DMS153 treated with DMSO at 0.1 percent for 48 hours (cell line): ENCODE data around the gene PRR5L.
"Not testable (repeated sequence)": the region's sequence is repeated elsewhere in the genome, so short reads cannot be mapped to it uniquely, and the experiment has no call there.

ENCODE experiments used
- DNase-seq: peaks from one replicate; lab custom pipeline; 2025; ENCODE audit not compliant: unreplicated experiment; lab: John Stamatoyannopoulos, UW

PRR5L gene

DNA sequence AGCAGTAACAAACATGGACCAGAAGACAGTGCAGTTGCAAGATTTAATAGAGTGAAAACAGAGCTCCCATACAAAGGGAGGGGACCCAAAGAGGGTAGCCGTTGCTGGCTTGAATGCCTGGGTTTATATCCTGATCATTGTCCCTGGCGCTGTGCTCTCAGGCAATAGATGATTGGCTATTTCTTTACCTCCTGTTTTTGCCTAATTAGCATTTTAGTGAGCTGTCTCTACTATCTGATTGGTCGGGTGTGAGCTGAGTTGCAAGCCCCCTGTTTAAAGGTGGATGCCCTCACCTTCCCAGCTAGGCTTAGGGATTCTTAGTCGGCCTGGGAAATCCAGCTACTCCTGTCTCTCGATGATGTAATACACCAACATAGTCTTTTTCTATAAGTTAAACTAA is 29.3 kb downstream of the PRR5L start:
- not testable (repeated sequence) for DNase-seq

DNA sequence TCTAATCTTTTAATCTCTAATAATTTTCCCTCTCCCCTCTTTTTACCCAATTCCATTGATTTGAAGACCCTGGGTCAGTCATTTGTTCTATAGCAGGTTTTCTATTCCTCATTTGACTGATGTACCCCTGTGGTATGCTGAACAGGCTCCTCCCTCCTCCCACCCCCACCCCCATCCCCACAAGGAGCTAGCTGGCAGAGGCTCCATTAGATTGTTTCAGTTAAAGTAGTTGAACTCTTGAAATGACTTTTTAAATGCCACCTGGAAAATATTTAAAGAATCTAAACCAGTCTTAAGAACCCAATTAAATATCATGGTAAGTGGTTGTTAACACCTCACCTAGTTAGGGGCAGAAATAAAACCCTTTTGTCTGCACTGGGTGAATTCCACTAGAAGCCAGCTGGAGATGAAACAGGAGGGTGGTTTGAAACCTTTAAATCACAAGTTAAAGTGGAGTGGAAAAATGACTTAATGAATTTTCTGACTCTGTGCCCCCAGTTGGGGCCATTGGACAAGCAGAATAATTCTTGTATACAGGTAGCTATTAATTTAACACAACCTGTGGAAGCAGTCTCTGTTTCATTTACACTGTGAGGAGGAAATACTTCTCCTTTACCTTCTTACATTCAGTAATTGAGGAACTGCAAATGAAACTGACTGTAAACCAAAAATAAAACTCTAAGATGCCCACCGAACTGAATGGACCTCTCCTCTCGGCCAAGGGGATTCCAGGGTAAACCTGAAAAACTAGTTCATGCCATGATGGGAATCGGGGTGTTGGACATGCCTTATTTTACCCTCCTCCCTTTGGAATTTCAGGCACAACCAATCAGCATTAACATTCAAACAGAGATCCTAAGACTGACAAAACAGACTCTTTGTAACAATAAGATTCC is 30.7 kb downstream of the PRR5L start:
- no peak for DNase-seq

DNA sequence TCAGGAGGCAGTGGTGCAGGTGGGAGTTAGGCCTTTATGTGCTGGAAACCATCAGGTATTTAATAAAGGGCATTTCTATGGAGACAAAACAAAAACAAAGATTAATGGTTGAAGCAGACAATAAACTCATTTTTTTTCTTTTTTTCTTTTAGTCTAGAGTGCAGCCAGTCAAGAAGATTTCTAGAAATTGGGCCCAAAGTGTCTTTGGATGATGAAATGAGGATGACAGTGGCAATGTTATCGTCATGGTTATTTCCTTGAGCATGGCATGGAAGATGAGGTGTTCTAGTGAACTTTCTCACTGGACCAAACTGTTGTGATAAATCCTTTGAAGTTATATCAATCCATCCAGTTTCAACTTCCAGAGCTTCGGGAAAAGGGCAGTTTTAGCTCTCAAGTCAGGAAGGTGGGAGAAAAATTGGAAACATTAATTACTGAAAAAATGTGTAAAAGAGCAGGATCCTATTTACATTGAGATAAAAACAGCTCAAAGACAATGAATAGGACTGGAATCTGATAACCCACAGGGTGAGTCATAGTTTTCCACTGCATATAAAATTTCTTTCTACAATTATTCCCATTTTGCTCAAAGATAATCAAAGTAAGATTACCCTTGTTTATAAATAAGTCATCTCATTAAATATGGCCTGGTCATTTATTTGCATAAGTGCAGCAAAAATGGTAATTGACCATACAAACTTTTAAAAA is 33.0 kb downstream of the PRR5L start:
- DNase-seq, result no peak

DNA sequence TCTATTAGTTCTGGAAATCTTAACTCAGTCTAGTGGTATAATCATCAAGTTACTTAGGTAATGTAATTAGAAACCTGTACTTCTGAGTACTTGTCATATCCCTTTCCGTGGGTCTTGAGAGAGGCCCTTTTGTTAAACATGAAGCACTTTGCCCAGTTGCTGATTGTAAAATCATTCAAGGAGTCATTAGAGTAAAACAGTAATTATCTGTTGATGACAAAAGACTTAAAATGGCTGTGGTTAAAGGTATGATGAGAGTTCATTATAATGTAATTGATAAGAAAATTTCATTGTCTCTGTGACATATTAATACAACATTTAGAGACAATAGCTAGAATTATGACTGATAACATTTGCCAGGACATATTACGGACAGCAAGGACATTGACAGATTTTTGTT is 34.3 kb downstream of the PRR5L start:
- no peak for DNase-seq

DNA sequence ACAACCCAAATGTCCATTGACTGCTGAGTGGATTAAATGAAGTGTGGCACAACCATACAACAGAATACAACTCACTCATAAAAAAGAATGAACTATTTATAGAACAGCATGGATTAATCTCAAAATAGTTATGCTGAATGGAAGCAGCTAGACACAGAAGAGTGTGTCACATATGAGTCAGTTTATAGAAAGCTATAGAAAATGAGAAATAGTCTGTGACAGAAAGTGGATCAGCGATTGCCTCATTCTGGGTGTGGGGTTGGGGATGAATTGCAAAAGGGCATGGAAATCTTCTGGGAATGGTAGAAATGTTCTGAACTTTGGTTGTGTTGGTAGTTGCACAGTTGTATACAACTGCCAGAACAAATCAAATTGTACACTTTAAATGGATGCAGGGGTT is 37.4 kb downstream of the PRR5L start:
- no peak for DNase-seq

DNA sequence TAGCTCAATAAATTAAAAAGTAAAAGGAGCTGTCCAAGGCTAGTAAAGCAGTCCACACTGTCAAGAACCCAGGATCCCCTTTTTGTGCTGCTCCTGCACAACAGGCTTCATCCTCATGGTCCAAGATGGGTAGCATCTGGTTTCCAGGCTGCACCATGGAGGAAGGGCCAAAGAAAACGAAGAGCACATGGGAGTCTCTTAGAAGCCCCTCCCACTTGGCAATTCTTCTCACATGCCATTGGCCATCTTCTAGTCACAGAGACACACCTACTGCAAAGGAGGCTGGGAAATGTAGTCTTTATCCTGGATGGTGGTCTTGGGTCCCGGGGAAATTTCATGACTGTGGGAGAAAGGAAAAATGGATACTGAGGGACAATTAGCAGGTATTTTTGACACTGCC is 37.8 kb downstream of the PRR5L start:
- no peak for DNase-seq

DNA sequence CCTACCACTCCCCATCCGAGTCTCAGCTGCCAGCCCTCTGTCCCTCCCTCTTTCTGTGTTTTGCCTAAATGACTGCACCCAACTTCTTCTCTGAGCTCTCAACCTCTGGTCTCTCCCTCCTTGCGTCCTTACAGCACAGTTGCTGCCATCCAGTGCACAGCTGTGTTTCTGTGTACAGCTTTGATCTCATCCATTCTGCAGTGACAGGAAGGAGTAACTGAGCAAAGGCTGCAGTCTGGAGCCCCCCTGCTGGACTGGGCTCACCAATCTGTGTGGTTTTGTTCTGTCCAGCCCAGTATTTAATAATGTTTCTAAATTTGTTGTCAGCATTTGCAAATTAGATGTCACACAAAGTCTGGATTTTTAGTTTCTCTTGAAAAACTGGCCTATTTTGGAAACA is 43.8 kb downstream of the PRR5L start:
- DNase-seq, result no peak

DNA sequence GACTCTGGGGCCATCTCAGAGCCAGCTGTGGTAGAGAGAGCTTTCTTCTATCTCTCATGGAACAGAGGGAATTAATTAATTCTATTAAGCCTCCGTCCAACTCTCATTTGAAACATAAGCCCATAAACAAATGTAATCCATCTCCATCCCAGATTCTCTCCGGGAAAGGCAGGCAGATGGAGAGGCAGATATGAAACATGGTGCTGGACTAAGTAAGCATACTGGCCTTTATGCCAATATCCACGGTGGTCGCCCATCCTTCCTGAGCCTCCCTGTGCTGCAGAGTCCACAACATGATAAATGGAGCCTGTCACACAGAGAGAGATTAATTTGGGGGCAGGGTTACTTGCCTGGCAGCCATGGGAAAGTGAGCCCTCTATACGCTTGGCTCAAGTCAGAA is 44.8 kb downstream of the PRR5L start:
- DNase-seq, result no peak

DNA sequence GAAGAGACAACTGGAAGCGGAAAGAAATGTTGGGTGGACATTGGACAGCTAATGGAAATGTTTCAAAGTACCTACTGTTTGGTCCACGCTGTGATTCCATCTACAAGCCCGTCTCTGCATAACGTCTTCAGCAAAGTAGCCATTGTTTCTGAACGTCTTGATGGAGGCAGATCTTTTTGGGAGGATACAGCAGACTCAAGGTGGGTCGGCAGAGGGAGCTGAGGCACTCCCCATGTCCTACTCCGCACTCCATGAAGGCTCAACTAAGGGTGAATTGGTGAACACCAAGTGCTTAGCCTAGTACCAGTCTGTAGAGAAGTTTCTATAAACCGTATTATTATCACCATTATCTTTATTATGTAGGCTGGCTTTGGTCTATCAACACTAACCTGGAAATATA is 45.8 kb downstream of the PRR5L start:
- DNase-seq, result no peak

DNA sequence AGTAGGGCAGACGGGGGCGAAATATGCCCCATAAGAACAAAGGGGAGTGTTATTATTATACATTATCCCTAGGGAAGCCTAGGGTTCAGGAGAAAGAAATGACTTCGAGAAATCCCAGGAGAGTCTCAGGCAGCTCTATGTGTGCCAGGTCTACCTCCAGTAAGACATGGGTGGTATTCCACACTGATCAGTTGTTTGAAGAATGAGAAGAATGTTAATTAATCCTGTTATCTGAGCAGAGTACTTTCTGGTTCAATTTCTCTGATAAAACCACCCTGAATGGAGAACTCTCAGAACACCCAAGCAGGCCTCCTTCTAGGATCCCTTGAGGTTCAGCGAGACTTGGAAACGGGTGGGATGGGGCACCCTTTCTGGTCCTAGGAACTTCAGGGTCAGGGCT is 46.2 kb downstream of the PRR5L start:
- DNase-seq, result no peak

DNA sequence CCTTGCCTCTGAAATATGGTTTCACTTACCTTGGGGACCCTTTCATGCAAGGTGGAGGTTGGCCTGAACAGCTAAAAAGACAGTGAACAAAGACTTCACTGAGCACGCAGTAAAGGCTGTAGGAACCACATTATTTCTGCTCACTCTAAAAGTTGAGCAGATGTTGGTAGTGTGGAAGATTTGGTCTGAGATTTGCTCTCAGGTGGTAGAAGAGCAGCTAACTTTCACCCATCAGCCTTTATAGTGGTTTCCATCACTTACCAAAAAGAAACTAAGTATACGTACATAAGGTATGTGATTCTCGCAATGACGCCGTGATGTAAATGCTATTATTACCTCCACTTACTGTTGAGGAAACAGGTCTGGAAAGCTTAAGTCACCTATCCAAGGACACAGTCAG is 47.3 kb downstream of the PRR5L start:
- DNase-seq, result no peak

DNA sequence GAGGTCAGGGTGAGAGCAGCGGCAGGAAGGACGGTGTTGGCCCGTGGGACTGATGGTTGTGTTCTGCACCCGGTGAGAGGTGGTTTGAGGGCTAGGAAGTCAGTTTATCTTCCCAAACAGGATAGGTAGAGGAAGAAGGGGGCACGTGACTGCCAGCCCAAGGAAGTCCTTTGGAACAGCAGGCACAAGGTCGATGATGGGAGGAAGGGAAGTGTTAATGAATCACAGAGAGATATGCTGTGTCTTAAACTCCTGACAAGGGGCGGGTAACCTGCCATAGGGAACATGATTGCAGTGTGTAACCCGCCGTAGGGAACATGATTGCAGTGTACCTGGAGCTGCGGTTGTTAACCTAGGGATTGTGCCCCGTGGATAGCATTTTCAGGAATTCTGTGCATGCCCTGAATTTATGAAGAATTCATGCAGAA is 49.0 kb downstream of the PRR5L start:
- no peak for DNase-seq

DNA sequence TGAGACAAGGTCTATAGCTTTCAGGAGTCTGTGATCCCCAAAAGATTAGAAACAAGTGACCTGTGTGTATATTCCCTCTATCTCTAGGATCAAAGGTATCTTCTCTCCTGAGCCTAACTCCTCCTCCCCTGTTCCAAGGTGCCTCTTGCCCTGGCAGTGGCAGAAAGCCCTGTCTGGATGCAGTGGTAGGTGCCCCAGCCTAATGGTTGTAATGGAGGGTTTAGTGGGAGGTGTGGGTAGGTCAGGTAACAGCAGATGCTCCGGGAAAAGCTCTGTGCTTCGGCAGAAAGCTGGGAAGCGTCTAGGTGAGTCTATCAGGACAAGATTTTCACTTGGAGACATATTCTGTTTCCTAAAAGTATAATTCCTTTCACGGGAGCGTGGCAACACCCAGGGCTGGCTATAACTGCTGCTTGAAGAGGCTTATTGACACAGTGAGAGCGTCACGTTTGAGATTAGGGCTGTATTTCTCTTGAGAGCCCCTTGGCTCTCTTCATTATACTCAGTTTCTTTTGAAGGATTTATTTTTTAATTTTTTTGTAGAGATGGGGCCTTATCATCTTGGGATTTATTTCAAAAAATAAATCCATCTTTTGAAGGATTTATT is 49.5 kb downstream of the PRR5L start:
- DNase-seq, result no peak

DNA sequence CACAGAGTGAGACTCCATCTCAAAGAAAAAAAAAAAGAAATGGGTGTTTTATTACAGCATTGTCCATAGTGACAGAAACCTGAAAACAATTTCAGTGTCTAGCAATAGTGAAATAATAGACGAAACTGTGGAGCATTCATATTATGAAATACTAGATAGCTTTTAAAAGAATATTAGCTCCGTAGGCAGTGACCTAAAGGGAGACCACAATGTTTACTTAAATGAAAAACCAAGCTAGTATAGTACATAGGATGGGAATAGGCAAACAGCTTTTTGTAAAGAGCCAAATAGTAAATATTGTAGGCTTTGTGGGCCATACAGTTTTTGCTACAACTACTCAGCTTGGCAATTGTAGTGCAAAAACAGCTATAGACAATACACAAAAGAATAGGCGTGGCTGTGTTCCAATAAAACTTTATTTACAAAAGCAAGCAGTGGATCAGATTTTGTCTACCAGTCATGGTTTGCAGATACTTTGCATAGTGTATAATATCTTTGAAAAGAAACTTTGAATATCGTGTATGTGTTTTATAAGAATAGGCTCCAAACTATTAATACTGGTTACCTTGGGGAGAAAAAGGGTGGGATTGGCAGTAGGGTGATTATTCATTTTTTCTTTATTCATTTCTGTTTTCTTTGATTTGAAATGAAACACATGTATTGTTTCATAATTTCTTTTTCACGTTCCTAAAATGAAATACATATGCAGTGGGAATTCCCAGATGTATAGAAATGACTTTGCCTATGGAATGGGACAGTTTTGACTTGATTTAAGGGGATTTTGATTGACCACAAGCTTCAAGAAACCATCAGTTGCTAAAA is 50.7 kb downstream of the PRR5L start:
- no peak for DNase-seq

DNA sequence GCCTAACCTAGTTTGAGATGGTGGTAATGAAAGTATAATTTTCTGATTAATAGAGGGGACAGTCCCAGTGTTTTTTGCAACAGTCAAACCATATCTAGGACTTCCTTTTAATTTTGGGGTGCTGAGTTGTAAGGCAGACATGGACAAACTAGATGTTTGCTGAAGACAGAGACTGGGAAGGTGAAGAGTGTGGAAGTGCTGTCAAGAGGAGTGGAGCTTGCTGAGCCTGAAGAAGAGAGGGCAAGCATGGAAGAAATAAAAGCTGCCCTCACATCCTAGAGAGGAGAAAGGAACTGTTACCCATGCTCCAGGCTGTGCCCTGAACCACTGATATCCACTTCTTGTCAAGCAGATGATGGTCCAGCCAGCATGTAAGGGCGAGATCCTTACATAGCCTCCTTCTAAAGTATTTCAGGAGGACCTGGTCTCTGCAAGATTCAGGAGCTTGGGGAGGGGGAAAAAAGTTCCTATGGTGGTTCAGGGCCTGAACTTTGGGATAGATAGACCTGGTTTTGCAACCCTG is 51.4 kb downstream of the PRR5L start:
- no peak for DNase-seq

DNA sequence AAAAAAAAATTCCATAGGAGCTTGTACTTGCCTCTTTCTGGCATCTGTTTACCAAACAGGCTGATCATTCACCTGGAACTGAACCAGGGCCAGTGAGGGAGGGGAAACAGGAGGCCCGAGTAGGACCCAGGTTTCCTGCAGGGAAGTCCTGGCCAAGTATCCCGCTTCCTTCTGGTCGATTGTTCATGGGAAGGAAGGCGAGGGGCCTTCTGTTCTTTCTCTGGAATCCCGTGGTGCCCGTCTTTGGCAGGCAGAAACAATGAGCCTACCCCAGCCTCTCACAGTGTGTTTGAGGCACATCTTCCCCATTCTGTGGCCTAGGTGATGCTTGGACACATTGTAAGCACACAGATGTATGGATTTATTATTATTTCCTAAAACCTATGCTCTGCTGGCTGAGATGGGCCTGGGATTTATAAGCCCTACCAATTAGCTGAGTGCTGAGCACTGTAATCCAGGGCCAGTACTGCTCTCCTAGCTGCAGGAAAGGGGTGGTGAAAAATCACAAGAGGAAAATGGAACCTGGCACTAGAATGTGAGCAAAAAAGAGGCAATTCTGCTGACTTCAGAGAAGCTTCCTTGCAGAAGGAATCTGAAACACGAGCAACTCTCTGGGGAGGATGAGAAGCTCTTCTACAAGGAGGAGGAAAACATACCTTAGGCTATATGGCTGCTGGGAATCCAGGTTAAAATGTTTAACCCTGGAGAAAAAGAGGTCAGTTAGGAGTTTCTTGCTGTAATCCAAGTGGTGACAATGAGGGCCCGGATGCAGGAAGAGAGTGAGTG is 53.5 kb downstream of the PRR5L start:
- DNase-seq, result no peak

DNA sequence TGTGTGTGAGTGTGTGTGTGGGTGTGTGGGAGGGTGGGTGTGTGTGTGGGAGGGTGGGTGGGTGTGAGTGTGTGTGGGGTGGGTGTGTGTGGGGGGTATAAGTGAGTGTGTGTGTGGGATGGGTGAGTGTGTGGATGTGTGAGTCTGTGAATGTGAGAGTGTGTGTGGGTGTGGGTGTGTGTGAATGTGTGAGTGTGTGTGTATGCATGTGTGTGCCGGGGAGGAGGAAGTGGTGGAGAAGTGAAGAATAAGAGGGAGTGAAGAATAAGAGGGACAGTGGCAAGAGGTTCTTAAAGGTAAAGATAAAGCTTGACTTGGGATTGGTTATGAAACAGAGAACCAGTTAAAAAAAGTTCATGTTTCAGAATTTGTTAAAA is 54.0 kb downstream of the PRR5L start:
- DNase-seq, result no peak

DNA sequence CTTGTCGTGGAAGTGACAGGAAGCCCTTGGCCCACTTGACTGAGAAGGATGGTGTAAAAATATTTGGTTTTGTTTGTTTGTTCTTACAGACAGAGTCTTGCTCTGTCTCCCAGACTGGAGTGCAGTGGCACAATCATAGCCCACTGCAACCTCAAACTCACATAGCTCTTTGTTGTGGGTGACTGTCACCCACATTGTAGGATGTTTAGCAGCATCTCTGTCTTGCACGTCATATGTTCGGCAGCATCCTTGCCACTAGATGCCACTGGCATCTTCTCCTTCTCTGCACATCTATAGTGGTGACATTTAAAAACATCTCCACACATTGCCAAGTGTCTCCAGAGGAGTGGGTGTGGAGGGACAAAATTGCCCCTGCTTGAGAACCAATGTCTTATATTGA is 56.8 kb downstream of the PRR5L start:
- no peak for DNase-seq

DNA sequence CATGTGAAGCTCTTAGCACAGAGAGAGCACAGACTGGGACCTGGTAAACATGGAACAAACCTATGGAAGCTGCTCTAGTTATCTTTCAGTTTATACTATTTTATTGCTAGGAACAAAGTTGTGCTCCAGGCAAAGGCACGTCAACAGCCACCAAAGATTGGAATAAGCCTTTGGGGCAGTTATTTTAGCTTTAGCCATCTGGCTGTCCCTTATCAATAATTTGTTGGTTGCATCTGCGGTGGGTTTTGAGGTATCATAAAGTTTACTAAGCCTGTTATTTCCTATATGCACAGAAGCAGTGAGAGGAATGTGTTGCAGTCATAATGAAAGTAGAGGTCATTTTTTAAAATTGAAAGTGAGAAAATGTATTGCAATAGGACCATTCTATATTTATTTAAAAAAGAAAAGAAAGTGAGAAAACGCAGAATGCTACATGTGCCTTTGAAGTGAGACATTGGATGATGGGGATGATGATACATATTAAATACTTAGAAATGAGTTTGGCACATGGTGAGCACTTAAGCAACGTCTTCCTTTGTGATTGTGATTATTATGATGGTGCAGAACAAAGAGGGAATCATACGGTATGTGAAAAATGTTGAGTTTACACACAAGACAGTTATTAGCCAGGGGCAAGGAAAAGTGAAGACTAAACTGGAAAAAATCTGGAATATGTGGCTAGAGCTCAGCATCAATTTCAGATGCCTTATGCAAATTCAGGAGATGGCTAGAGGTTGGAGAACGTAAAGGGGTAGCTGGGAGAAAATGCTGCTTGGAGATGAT is 58.3 kb downstream of the PRR5L start:
- DNase-seq, result no peak
